GM18502 (cell line): ENCODE measurements around the gene WDPCP.
A peak's percentile ranks its signal among the peaks of the same experiment; 100 is the strongest.
"Not testable (repeated sequence)": the region's sequence is repeated elsewhere in the genome, so short reads cannot be mapped to it uniquely, and the experiment has no call there.

Source experiments
- ATAC-seq: cut with Tn5 transposase; IDR thresholded peaks from one replicate; pipeline ENCODE4 v1.9.1; 2021; ENCODE audit warnings: mild to moderate bottlenecking; ENCODE audit not compliant: unreplicated experiment, poor library complexity

Gene WDPCP

DNA sequence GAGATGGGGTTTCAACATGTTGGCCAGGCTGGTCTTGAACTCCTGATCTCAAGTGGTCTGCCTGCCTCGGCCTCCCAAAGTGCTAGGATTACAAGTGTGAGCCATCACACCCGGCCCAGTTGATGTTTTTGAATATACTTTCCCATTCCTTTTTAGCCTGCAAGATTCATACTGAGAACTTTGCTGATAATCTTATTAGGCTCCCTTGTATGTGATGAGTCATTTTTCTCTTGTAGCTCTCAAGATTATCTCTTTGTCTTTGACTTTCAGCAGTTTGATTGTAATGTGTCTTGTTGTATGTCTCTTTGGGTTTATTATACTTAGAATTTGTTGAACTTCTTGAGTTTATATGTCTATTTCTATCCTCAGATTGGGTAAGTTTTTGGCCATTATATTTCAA, 456.3 kb downstream of the WDPCP start:
- ATAC-seq = no peak

DNA sequence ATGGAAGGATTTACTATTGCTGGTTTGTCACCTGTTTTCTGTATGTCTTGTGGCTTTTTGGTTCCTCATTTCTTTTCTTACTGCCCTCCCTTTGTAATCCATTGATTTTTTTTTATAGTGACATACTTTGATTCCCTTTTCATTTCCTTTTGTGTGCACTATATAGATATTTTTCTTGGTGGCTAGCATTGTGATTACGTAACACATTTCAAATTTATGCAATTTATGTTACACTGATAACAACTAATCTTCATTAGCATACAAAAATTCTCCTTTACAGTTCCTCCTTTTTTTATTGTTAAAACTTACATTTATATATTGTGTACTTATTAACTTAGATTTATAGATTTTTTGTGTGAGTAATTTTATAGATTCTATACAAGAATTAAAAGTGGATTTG, 457.1 kb downstream of the WDPCP start:
- no peak for ATAC-seq

DNA sequence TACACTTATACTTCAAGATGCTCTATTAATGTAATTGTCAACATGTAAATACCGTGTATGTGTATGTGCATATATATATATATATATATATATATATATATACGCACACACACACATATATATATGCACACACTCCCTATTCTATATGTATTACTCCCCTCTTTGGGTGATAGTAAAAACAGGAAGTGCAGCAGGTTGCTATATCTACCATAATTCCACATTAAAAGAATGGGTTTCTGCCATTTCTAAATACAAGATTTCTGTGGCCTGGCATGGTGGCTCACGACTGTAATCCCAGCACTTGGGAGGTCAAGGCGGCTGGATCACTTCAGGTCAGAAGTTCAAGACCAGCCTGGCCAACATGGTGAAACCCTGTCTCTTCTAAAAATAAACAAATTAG, 460.7 kb downstream of the WDPCP start:
- ATAC-seq = no peak

DNA sequence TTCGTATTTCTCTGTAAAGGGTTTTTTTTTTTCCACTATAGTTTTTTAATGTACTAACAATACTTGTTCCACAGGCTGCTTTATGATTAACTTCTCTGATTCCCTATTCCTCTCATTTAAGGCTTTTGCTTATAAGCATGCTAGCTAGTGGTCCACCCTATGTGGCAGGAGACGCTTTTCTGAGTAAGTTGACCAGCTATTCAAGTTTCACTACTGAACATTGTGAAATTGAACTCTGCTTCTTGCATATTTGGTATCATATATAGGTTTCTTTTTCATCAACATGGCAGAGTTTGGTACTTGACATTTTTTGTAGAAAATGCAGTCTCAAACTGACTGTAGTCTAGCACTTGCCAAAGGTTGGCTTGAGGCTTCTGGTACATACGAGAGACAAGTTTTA, 463.4 kb downstream of the WDPCP start:
- ATAC-seq = peak; percentile 68

DNA sequence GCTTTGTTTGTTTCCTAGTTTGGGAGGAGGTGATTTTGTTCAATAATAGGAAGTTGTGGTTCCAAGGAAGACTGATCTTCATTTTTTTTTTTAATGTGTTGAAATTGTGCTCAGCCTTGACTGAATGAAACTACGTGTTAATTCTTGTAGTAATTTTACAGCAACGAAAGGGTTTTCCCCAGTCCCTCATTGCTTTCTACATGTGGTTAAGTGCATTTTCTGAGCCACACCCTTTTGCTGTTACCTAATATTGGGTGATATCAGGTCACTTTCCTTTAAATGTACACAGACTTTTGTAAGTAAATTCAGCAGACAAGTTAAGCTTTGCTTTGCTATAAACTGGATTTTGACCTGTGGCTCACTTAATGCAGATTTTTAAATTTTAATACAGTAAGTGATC, 464.1 kb downstream of the WDPCP start:
- ATAC-seq = peak; percentile 76

DNA sequence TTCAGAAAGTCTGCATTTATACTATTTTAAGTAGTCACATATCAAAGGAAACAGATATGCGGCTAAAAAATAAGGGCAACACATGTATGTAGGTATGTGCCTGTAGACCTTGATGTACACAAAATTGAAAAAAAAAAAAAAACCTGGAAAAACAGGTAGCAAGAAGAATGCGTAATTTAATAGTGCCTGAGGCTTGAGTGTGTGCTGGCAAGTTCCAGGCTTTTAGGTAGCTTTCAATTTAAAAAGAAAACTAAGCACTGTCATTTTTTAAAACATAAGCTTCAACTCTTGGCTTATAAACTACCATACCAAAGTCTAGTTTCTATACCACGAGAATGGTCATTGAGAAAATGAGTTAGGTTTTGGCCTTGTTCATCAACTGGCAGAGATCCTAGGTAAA, 465.4 kb downstream of the WDPCP start:
- no peak for ATAC-seq

DNA sequence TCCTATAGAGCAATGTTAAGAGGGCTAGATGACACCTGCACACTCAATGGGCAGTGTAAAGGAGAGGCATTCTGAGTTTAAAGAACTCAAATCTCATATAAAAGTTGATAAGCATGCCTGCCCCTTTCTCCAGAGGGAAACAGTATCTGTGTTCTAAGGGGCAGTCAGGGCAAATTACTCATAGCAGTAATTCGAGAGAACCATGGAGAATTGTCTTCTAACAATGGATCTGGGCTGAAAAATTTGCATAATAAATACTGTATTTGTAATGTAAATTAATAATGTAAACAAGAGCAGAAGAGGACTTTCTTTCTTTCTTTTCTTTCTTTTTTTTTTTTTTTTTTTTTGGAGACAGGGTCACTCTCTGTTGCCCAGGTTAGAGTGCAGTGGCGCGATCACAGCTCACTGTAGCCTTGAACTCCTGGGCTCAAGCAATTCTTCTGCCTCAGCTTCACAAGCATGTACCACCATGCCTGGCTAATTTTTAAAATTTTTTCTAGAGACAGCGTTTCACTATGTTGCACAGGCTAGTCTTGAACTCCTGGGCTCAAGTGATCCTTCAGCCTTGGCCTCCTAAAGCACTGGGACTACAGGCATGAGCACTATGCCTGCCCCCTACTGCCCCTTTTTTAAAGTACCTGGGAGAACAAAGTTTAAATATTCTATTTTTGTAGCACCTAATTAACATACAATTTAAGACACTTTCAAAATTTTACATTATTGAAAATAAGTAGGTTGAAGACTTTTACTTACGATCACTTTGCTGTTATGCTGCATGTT, 467.0 kb downstream of the WDPCP start:
- ATAC-seq = no peak

DNA sequence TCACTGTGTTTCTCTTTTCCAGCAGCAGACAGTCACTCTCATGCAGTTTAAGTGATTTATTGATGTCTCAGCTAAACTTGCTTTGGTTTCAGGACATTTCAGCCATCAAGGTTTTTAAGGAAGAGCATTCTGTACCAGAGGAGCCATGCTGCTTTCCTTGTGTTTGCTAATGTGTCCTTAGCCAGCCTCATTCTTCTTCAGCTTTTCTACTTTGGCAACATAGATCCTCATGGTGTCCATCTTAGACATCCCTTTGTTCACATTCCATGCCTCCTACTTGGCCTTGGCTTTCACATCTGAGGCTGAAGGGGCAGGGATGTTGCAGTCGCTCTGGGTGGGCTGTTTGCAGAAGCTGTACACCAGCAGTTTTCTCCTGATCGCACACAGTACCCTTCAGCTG, 469.5 kb downstream of the WDPCP start:
- ATAC-seq = no peak

DNA sequence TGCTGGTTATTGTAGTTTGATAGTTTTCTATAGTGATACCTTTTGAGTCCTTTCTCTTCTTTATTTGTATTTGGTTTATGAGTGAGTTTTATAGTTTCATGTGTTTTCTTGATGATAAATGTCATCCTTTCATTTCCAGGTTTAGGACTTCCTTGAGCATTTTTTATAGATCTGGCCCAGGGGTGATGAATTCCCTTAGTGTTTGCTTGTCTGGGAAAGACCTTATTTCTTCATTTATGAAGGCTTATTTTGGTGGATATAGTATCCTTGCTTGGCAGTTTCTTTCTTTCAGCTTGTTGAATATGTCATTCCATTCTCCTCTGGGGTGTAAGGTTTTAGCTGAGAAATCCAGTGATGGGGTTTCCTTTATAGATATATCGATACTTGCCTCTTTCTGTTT, 483.8 kb downstream of the WDPCP start:
- no peak for ATAC-seq

DNA sequence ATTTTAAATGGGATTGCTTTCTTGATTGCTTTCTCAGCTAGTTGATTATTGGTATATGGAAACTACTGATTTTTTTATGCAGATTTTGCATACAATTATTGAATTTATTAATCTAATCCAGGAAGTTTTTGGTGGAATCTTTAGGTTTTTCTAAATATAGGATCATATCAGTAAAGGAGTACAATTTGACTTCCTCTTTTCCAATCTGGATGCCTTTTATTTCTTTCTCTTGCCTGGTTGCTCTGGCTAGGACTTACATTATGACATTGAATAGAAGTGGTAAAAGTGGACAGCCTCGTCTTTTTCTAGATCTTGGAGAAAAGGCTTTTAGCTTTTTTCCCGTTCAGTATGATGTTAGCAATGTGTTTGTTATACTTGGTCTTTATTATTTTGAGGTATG, 486.3 kb downstream of the WDPCP start:
- no peak for ATAC-seq

DNA sequence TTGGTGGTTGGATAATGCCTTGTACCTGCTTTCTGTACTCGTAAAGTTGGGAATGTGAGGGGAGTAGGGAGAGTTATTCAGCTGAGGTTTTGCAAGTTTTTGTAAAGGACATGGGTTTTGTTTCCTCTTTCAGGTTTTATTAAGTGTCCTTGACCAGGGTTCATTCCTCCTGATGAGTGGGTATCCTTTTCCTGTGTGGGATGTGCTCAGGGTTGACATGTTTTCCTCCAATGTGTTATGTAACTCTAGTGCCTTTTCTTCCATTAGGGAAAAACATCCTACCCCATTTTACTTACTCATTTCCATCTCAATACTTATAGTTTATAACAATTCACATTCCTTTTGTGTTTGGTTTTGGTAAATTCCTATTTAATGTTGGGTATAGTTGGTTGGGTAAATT, 489.2 kb downstream of the WDPCP start:
- ATAC-seq = no peak

DNA sequence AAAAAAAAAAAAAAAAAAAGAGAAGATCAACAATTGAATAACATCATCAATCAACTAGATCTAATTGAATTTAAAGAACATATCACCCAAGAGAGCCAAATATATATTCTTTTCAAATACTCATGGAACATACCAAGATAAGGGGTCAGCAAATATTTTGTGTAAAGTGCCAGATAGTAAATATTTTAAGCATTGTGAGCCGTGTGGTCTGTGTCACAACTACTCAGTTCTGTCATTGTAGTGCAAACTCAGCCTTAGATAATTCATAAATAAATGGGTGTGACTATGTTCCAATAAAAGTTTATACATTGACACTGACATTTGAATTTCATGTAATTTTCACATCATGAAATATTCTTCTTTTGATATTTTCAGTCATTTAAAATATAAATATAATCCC, 491.8 kb downstream of the WDPCP start:
- no peak for ATAC-seq

DNA sequence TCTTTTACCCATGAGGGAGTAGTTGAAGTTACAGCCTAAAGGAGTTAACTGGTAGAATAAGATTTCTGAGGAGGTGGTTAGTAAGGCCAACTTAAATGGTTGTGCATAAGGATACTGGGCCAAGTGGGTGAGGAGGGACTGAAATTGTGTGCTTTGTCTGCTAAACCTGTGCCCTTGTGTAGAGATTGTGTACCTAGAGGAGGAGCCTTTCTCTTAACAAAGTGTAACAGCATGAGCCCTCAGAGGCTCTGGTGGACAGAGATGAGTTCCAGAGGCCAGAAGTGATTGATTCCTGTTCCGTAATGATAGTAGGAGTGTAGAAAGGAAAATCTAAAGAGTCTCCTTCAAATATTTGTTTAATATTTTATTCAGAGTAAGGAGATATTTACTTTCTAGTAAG, 494.8 kb downstream of the WDPCP start:
- no peak for ATAC-seq

DNA sequence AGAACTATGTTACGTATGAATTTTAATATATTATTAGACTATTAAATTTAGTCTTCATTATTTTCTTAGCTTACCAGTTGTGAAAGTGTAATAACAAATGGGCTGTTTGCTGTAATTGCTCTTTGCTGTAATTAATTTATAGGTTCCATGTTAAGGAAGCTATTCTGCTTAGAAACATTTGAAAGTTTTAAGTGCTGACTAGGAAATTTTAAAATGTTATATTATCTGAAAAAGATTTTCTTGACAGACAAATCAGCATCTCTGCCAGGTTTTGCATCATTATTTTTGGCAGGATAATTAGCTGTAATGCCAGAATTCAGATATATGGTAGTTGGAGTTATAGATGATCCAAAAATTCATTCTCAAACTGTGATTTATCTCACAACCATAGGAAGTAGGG, 495.4 kb downstream of the WDPCP start:
- no peak for ATAC-seq

DNA sequence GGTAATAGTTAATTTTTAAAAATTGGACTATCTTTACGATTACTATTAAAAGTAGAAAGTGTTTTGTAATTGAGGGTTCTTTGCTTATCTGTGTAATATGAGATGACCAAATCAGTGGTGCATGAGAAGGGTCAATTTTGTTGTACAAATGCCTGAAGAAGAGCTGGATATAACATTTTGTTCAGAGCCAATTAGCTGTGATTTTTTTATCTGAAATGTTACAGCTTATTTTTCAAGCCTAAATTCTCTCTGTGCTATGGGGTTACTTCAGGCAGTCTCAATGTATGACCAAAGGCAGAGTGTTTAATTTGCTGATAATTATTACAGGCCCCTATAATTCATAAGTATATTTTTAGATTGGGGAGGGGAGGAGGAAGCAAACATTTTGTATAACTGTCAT, 495.9 kb downstream of the WDPCP start:
- no peak for ATAC-seq

DNA sequence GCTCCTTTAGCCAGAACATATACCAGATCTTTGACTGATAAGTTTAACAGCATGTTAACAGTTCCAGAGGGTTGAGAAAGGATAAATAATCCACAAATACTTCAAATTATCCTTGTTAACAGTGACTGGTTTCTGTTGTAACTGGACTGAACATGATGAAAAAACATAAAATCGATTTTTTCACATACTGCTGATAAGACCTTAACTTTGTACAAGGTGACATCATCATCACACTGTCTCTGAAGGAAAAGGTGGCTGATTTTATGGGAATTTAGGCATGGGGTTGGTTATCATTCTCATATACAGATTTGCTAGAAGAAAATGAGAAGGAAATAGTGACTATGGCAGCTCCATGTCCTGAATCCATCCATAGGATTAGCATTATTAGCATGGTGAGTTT, 501.6 kb downstream of the WDPCP start:
- ATAC-seq = no peak

DNA sequence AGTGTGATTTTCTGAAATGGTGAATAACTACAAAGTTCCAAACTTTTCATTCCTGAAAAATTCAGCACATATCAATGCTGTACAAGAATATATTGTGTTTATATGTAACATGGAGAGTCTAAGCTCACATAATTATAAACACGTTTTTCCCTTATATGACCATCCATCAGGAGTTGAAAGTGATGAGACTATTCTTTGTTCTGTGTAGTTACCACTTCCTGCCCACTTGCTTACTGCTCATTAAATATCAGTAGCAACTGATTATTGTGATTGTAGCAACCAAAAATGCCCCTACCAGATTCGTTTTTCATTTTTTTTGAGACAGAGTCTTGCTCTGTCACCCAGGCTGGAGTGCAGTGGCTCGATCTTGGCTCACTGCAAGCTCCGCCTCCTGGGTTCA, 506.9 kb downstream of the WDPCP start:
- ATAC-seq = no peak

DNA sequence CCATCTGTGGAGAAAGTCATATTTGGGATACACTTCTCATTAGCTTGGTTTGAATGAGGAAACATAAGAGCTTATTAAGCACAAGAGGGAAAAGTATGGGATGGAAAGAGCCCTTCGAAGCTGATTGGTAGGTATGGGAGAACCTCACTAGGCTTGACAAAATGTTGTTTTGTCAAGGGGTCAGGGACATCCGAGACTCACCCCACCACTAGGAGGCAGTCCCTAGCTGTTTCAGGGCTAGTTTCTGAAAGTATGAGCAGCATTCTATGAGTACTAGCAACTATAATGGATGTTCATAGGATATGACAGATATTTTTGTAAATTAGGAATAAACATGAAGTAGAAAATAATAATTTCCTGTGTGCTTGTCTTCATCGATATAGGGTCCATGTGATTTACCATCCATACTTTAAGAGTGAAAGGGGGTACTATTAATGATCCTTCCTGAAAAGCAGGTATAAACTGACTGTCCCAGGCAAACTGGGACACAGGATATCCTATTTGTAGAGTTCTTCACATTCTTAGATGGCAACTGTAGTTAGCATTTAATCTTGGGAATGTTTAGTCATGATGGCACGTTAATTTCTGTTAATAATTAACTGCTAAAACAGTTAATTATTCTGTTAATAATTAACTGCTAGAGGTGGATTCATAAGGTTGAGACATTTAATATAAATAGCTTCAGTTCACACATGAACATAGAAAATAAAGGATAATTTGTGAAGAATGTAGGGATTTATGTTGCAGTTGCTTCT, 509.2 kb downstream of the WDPCP start:
- no peak for ATAC-seq

DNA sequence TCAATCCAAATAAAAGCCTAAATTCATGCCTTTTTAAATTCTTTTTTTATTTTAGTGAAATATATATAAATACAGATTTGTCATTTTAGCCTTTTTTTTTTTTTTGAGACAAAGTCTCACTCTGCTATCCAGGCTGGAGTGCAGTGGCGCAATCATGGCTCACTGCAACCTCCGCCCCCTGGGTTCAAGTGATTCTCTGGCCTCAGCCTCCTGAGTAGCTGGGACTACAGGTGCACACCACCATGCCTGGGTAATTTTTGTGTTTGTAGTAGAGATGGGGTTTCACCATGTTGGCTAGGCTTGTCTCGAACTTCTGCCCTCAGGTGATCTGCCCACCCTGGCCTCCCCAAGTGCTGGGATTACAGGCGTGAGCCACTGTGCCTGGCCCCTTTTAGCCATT, 513.9 kb downstream of the WDPCP start:
- not testable (repeated sequence) for ATAC-seq

DNA sequence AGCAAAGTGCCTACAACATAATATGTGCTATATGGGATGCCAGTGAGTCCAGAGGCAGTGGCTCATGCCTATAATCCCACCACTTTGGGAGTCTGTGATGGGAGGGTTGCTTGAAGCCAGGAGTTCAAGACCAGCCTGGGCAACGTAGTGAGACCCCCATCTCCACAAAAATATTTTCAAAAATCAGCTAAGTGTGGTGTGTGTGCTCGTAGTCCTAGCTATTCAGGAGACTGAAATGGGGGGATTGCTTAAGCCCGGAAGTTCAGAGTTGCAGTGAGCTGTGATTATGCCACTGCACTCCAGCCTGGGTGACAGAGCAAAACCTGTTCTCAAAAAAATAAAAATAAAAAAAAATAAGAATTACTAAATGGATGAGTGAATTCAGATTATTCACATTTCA, 514.3 kb downstream of the WDPCP start:
- no peak for ATAC-seq

DNA sequence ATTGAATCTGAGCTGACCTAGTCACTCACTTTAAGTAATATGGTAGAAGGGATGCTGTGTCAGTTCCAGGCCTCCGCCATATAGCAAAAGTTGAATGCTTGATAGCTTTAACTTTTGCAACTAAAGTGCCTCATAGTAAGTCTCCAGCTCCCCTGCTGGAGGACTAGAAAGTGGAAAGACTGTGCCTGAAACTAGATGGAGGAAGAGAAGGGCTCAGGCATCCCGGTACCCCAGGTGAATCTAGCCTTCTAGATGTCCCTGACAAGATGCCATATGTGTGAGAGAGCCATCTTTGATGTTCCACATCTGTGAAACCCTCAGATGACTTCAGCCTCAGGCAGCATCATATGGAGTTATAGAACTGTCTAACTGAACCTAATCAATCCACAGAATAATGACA, 516.6 kb downstream of the WDPCP start:
- ATAC-seq = no peak
